Measurements from ENCODE around the gene KRT73.

GRCh38 chr12:52573306-52573705 is 45.1 kb downstream of the KRT73 start:
- TF ChIP-seq CTCF (IDR thresholded peaks at IDR 0.05) (no peak), POLR2A (IDR thresholded peaks at IDR 0.05) (no peak)
